Ishikawa (cell line): ENCODE results near the gene CEBPE.

Source experiments
- CEBPB ChIP-seq: IDR thresholded peaks from 2 replicates; pipeline ENCODE4 v1.6.1; 2012
- CREB1 ChIP-seq: IDR thresholded peaks from 2 replicates; pipeline ENCODE4 v1.6.1; 2012; ENCODE audit warnings: low read depth
- EGR1 ChIP-seq: IDR thresholded peaks from 2 replicates; pipeline ENCODE4 v1.6.1; 2012
- EP300 ChIP-seq: IDR thresholded peaks from 2 replicates; pipeline ENCODE4 v1.6.1; 2012; ENCODE audit warnings: borderline replicate concordance
- FOXM1 ChIP-seq: IDR thresholded peaks from 2 replicates; pipeline ENCODE4 v1.6.1; 2012; ENCODE audit warnings: low read depth, borderline replicate concordance
- NFIC ChIP-seq: IDR thresholded peaks from 2 replicates; pipeline ENCODE4 v1.6.1; 2012
- RAD21 ChIP-seq: IDR thresholded peaks from 2 replicates; pipeline ENCODE4 v1.6.1; 2012; ENCODE audit warnings: low read depth
- REST ChIP-seq: IDR thresholded peaks from 2 replicates; pipeline ENCODE4 v1.6.1; 2012; ENCODE audit warnings: low read depth, mild to moderate bottlenecking
- TAF1 ChIP-seq: IDR thresholded peaks from 2 replicates; pipeline ENCODE4 v1.6.1; 2012; ENCODE audit warnings: low read depth, mild to moderate bottlenecking
- TCF12 ChIP-seq: IDR thresholded peaks from 2 replicates; pipeline ENCODE4 v1.6.1; 2012; ENCODE audit warnings: low read depth
- TEAD4 ChIP-seq: IDR thresholded peaks from 2 replicates; pipeline ENCODE4 v1.6.1; 2012
- YY1 ChIP-seq: IDR thresholded peaks from 2 replicates; pipeline ENCODE4 v1.6.1; 2012; ENCODE audit warnings: low read depth
- ZBTB7A ChIP-seq: IDR thresholded peaks from 2 replicates; pipeline ENCODE4 v1.6.1; 2012; ENCODE audit warnings: low read depth
- TF ChIP-seq, protein P1 (sequence below): IDR thresholded peaks from 2 replicates; pipeline ENCODE4 v1.6.1; 2012
- TF ChIP-seq, protein P2 (sequence below): IDR thresholded peaks from 2 replicates; pipeline ENCODE4 v1.6.1; 2012

Gene CEBPE

DNA sequence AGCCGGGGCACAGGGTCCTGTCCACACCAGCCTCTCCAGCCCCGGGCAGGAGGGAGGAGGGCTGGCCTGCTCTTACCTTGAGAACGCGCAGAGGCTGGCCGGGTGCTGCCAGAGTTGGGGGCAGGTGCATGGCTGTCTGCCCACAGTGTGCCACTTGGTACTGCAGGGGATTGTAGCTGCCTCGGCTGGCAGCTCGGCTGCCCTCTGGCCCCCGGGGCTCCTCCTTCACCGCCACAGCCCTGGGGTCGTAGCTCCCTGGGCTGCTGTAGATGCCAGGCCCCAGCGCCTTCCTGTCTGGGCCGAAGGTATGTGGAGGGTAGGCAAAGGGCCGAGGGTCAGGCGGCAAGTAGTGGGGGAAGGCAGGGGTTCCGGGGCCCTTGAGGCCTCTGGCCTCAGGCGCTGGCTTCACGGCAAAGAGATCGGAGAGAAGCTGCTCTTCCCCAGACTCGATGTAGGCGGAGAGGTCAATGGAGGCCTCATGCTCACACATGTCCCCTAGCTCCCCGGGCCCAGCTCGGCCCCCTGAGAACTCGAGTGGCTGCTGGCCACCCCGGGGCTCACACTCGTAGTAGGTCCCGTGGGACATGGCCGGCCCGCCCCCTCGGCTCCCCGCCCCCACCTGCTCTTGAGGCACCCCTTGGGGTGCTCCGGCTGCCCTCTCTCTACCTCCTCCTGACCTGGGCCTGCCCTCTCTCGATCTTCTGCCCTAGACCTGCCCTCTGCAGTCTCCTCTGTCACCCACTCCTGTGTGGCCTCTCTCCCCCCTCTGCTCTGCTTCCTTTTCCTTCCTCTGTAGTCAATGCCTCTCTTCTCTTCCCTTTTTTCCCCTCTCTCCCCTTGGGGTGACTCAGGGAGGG is at the start of gene CEBPE:
Gene CEBPE, minus strand, starts transcription at position 750 of the 857 bp plus-strand sequence. Its CDS starts 164 bp downstream, at position 586.
- TF ChIP-seq CREB1 (no peak), NFIC (no peak), CEBPB (no peak), REST (no peak), YY1 (no peak), EGR1 (no peak), TEAD4 (no peak), ZBTB7A (no peak), TAF1 (no peak), RAD21 (no peak), TCF12 (no peak), FOXM1 (no peak), EP300 (no peak)
- TF ChIP-seq, protein P1, sequence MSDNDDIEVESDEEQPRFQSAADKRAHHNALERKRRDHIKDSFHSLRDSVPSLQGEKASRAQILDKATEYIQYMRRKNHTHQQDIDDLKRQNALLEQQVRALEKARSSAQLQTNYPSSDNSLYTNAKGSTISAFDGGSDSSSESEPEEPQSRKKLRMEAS, result no peak
- TF ChIP-seq, protein P2, sequence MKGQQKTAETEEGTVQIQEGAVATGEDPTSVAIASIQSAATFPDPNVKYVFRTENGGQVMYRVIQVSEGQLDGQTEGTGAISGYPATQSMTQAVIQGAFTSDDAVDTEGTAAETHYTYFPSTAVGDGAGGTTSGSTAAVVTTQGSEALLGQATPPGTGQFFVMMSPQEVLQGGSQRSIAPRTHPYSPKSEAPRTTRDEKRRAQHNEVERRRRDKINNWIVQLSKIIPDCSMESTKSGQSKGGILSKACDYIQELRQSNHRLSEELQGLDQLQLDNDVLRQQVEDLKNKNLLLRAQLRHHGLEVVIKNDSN, result no peak

GRCh38 chr14:23168246-23168645 is 49.2 kb upstream of the CEBPE start:
- TF ChIP-seq FOXM1, result no peak

DNA sequence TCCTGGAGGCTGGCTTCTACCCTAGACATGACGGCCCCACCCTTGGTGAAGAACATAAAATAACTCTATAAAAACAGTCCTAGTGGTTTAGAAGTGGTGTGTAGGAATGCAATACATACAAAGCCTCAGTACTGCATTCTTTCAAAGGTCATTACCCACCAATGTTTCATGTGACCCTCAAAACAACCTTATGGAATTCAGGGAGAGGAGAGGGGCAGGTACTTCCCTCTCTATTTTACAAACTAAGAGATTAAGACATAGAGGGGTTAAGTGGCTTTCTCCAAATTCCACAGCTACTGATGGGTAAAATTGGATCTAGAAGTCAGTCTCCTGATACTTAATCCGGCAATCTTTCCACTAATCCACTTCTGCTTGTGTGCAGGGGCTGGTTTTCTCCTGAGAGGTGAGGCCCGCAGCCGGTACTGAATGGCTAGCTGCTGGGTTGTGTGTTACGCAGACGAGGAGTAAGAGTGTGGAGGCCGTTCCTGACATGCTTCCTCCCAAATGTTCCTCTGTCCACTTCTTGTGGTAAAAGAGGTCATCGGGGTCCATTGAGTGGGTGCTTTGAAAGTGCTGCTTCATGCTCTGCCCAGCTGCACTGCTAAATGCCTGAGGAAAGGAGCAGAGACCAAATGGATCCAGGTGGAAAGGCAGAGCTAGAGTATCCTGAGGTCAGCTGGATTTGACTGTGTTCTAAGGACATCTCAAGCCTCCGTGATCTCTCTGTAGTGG is 48.2 kb upstream of the CEBPE start:
- TF ChIP-seq ZBTB7A (no peak), TEAD4 (no peak), REST (no peak), TAF1 (no peak), RAD21 (no peak), FOXM1 (no peak), TCF12 (no peak), NFIC (no peak), CEBPB (no peak), YY1 (no peak), EP300 (no peak), EGR1 (no peak), CREB1 (no peak)
- TF ChIP-seq, protein P2, result no peak
- TF ChIP-seq, protein P1, result no peak

GRCh38 chr14:23164949-23165348 is 45.9 kb upstream of the CEBPE start:
- TF ChIP-seq, protein P1, result no peak
- no peak for TF ChIP-seq REST
- no peak for TF ChIP-seq CEBPB
- no peak for TF ChIP-seq ZBTB7A
- no peak for TF ChIP-seq EP300
- TF ChIP-seq NFIC, result no peak
- TF ChIP-seq, protein P2, result no peak
- no peak for TF ChIP-seq YY1
- no peak for TF ChIP-seq RAD21
- no peak for TF ChIP-seq TAF1
- no peak for TF ChIP-seq FOXM1
- TF ChIP-seq TCF12, result no peak
- no peak for TF ChIP-seq EGR1
- no peak for TF ChIP-seq CREB1
- TF ChIP-seq TEAD4, result no peak
